ENCODE measurements around the gene SHPK. TPM values are rescaled to one million over a fixed set of nuclear protein-coding genes. Genes with fewer than 3 reads are reported as not detected.
"Not testable (repeated sequence)": the region's sequence is repeated elsewhere in the genome, so short reads cannot be mapped to it uniquely, and the experiment has no call there.

The SHPK gene
- total and polyA plus RNA-seq, 2 of the 4 experiments (the other 2 are of a cell fraction): 11.1 to 14.3 TPM

GRCh38 chr17:3582915-3583314 is 53.1 kb downstream of the SHPK start:
- Histone ChIP-seq H3K4me2 (ENCODE audit: low read depth, low read length) (no peak overlapping the region), H3K9me3 (ENCODE audit: control insufficient read depth, insufficient read depth, low read length) (no peaks in the 10 kb centered on the region), H3K9ac (ENCODE audit: low read depth, low read length) (no peak overlapping the region), H3K36me3 (ENCODE audit: control insufficient read depth, insufficient read depth, low read length) (peaks cover 12% of the 10 kb centered on the region), H3K4me3 (ENCODE audit: insufficient read depth, low read depth, low read length) (no peak overlapping the region), H2BK20ac (ENCODE audit: low read depth, low read length) (no peak overlapping the region), H4K91ac (ENCODE audit: insufficient read depth, low read depth, low read length) (no peak overlapping the region), H2BK5ac (ENCODE audit: low read depth, low read length, poor library complexity, severe bottlenecking) (no peak overlapping the region), H2AK9ac (replicated peaks; ENCODE audit: low read depth, low read length, poor library complexity) (no peak overlapping the region), H3K27ac (ENCODE audit: insufficient read depth, low read length) (no peak overlapping the region), H4K8ac (ENCODE audit: low read depth in 2 of 2, low read length in 2 of 2) (no peak overlapping the region), H3K23ac (ENCODE audit: low read depth, low read length) (no peak overlapping the region), H3K56ac (ENCODE audit: extremely low read depth, insufficient read depth, low read length) (no peak overlapping the region), H2AK5ac (ENCODE audit: low read depth, low read length) (no peak overlapping the region), H3K18ac (ENCODE audit: low read depth, low read length) (no peak overlapping the region), H3K4ac (ENCODE audit: low read depth, low read length) (no peak overlapping the region), H4K5ac (ENCODE audit: low read depth, low read length) (no peak overlapping the region), H2BK120ac (ENCODE audit: low read depth, low read length) (no peak overlapping the region), H3K9me1 (ENCODE audit: insufficient read depth, low read length) (no peaks in the 10 kb centered on the region), H3K79me1 (ENCODE audit: low read depth in 1 of 2, low read length in 2 of 2) (no peaks in the 10 kb centered on the region), H4K20me1 (ENCODE audit: insufficient read depth, low read length) (no peaks in the 10 kb centered on the region), H3K14ac (replicated peaks; ENCODE audit: low read depth, low read length) (no peak overlapping the region), H2AFZ (replicated peaks; ENCODE audit: low read length, poor library complexity) (no peak overlapping the region), H2BK15ac (ENCODE audit: low read depth, low read length) (no peak overlapping the region), H3K27me3 (ENCODE audit: control insufficient read depth, insufficient read depth, low read length) (no peaks in the 10 kb centered on the region), H3K4me1 (ENCODE audit: control insufficient read depth, insufficient read depth, low read length) (no peaks in the 10 kb centered on the region)
- ATAC-seq (ENCODE audit: low read depth) (no peak), DNase-seq (no peak)
- dilution Hi-C loops (cut with HindIII; ENCODE audit: low sequenced_read_pairs, unreplicated experiment) (no loop called here), in situ Hi-C loops (cut with MboI; ENCODE audit: low sequenced_read_pairs) (no loop called here), intact Hi-C loops (cut with micrococcal nuclease) (no loop called here)
- CTCF ChIA-PET: no interaction called here
- 100% methylated on average over 1 of the region's 9 CpGs; no CpG with 5 or more reads in 1 of the 2 experiments for WGBS, 2 experiments (ENCODE audit: extremely low coverage in 2 of 2, insufficient read length in 1 of 2)
- BruUV-seq (replicated peaks): no TSS peak
- POLR2A ChIA-PET (ENCODE audit: unreplicated experiment): no interaction called here
- TF ChIP-seq SMC3 (IDR thresholded peaks at IDR 0.05; ENCODE audit: low read depth, low read length) (no peak), RFX5 (IDR thresholded peaks at IDR 0.05; ENCODE audit: low read depth, low read length) (no peak), USF2 (IDR thresholded peaks at IDR 0.05; ENCODE audit: low read depth, low read length) (no peak)

- H3K4me2 ChIP-seq (ENCODE audit: low read depth, low read length); DNase-seq; H3K27me3 ChIP-seq (ENCODE audit: control insufficient read depth, insufficient read depth, low read length); H2BK15ac ChIP-seq (ENCODE audit: low read depth, low read length); BruUV-seq (replicated peaks); ATAC-seq (ENCODE audit: low read depth); H3K36me3 ChIP-seq (ENCODE audit: control insufficient read depth, insufficient read depth, low read length); H3K79me1 ChIP-seq (ENCODE audit: low read depth in 1 of 2, low read length in 2 of 2); H4K8ac ChIP-seq (ENCODE audit: low read depth in 2 of 2, low read length in 2 of 2); H3K9me3 ChIP-seq (ENCODE audit: control insufficient read depth, insufficient read depth, low read length); H3K18ac ChIP-seq (ENCODE audit: low read depth, low read length); H2BK20ac ChIP-seq (ENCODE audit: low read depth, low read length); H2AK5ac ChIP-seq (ENCODE audit: low read depth, low read length); dilution Hi-C loops (cut with HindIII; ENCODE audit: low sequenced_read_pairs, unreplicated experiment); H4K20me1 ChIP-seq (ENCODE audit: insufficient read depth, low read length); H4K91ac ChIP-seq (ENCODE audit: insufficient read depth, low read depth, low read length); H3K56ac ChIP-seq (ENCODE audit: extremely low read depth, insufficient read depth, low read length); H3K4me1 ChIP-seq (ENCODE audit: control insufficient read depth, insufficient read depth, low read length); H2AK9ac ChIP-seq (replicated peaks; ENCODE audit: low read depth, low read length, poor library complexity); H3K4ac ChIP-seq (ENCODE audit: low read depth, low read length); intact Hi-C loops (cut with micrococcal nuclease); H3K9me1 ChIP-seq (ENCODE audit: insufficient read depth, low read length); H2AFZ ChIP-seq (replicated peaks; ENCODE audit: low read length, poor library complexity); H3K23ac ChIP-seq (ENCODE audit: low read depth, low read length); H4K5ac ChIP-seq (ENCODE audit: low read depth, low read length); in situ Hi-C loops (cut with MboI; ENCODE audit: low sequenced_read_pairs); H3K9ac ChIP-seq (ENCODE audit: low read depth, low read length); H2BK5ac ChIP-seq (ENCODE audit: low read depth, low read length, poor library complexity, severe bottlenecking); H2BK120ac ChIP-seq (ENCODE audit: low read depth, low read length); H3K4me3 ChIP-seq (ENCODE audit: insufficient read depth, low read depth, low read length); H3K27ac ChIP-seq (ENCODE audit: insufficient read depth, low read length); POLR2A ChIA-PET (ENCODE audit: unreplicated experiment); H3K14ac ChIP-seq (replicated peaks; ENCODE audit: low read depth, low read length): not testable (repeated sequence)
- no CpG with 5 or more reads among the region's 4 CpGs for WGBS, 2 experiments (ENCODE audit: extremely low coverage in 2 of 2, insufficient read length in 1 of 2)
- CTCF ChIA-PET: interaction anchor here (0.6 kb wide), 1 partner anchor 17 kb away, joined by 3 read pairs; no protein-coding TSS in a partner anchor
Measured at GRCh38 chr17:3578667-3579066, 57.4 kb downstream of the SHPK start.
